Tibial nerve (tissue), 4 donors: ENCODE measurements around the gene LHPP.

ENCODE experiments used
- CTCF ChIP-seq, 5 experiments: fragments of 200-600 bp in 3 of 5; fragments of 450-650 bp in 2 of 5; sonication (generic) in 3 of 5; IDR thresholded peaks; one replicate each; pipeline ENCODE4 v1.5.1; 2016 to 2019; ENCODE audit warnings: antibody characterized with exemption in 5 of 5, mild to moderate bottlenecking in 3 of 5, moderate library complexity in 2 of 5
- EP300 ChIP-seq, 2 donors: sonication (generic); formaldehyde crosslinking; IDR thresholded peaks; one replicate each; pipeline ENCODE4 v1.6.1; 2017; ENCODE audit warnings: antibody characterized with exemption in 2 of 2, mild to moderate bottlenecking in 1 of 2
- POLR2A ChIP-seq, 2 donors: fragments of 450-650 bp; IDR thresholded peaks; one replicate each; pipeline ENCODE4 v1.6.1; 2017; ENCODE audit warnings: antibody characterized with exemption in 2 of 2, mild to moderate bottlenecking in 2 of 2, moderate library complexity in 2 of 2

DNA sequence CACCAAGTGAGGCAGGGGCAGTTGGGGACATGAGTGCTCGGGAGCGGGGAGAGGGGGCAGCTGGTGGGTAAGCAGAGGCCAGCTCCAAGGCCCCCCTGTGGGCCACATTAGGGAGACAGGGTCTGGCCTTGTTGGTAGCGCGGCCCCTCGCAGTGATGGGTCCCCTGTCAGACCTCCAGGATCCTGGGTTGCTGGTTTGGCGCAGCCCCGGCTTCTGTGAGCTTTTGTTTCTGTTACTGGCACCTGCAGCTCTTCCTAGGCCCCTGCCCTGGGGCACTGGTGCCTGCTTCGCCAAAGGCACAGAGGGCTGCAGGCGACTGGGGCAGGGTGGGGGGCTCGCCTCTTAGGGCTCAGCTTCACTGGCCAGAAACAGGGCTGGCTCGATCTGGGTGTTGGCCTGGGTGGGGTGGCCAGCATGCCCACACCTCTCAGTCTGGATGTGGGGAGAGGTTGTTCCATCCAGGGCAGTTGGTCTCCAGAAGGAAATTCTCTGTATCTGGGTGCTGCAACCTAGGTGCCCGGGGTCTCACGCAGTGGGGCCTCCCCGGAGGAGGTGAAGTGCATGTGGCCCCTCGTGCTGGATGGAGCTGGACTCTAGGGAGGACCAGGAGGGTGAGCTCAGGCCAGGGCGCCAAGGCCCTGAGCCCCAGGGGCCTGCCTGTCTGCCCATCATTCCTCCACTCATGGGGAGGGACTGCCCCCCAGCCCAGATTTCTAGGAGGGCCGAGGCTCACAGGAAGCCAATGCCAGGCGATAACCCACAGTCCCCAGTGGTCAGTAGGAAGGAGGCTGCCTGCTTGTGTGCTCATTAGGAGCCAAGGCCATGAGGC is 138.6 kb downstream of the LHPP start:
- TF ChIP-seq CTCF (IDR thresholded peaks at IDR 0.05) (no peak), POLR2A (IDR thresholded peaks at IDR 0.05) (no peak), EP300 (IDR thresholded peaks at IDR 0.05) (no peak)
